ENCODE measurements around the gene NR0B2.
A peak's percentile ranks its signal among the peaks of the same experiment; 100 is the strongest.

The NR0B2 gene

GRCh38 chr1:26936823-26937222, 23.0 kb upstream of the NR0B2 start:
- DNase-seq (ENCODE audit: low read depth): no peak
- H3K4me3 ChIP-seq (ENCODE audit: low read length): no peak overlapping the region
- TF ChIP-seq, protein P1, sequence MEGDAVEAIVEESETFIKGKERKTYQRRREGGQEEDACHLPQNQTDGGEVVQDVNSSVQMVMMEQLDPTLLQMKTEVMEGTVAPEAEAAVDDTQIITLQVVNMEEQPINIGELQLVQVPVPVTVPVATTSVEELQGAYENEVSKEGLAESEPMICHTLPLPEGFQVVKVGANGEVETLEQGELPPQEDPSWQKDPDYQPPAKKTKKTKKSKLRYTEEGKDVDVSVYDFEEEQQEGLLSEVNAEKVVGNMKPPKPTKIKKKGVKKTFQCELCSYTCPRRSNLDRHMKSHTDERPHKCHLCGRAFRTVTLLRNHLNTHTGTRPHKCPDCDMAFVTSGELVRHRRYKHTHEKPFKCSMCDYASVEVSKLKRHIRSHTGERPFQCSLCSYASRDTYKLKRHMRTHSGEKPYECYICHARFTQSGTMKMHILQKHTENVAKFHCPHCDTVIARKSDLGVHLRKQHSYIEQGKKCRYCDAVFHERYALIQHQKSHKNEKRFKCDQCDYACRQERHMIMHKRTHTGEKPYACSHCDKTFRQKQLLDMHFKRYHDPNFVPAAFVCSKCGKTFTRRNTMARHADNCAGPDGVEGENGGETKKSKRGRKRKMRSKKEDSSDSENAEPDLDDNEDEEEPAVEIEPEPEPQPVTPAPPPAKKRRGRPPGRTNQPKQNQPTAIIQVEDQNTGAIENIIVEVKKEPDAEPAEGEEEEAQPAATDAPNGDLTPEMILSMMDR (IDR thresholded peaks at IDR 0.05; ENCODE audit: insufficient read depth, low read depth, low read length, missing control alignments): no peak

- H3K4me3 ChIP-seq (ENCODE audit: low read length): no peak overlapping the region
- DNase-seq (ENCODE audit: low read depth): no peak
- TF ChIP-seq, protein P1 (IDR thresholded peaks at IDR 0.05; ENCODE audit: insufficient read depth, low read depth, low read length, missing control alignments): no peak
Measured at GRCh38 chr1:26932531-26932930, 18.8 kb upstream of the NR0B2 start.

DNA sequence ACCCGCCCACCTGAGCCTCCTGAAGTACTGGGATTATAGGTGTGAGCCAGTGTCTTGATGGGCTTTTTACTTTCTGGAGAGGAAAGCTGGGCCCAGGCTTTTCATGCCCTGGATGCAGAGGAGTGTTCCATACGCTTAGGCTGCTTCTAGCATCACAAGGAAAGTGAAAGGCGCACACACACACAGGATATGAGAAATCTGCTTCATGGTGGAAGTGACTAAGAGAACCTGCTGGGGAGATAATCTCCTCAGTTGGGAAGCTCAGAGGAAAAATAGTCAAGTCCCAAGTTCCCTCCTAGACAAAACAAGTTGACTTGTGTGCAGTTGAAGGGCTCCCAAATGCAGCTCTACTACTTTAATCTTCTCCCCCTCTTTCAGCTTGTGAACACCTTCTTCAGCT, 9.9 kb upstream of the NR0B2 start:
- no peak overlapping the region for H3K4me3 ChIP-seq (ENCODE audit: low read length)
- DNase-seq (ENCODE audit: low read depth): peak; percentile 46
- TF ChIP-seq, protein P1 (IDR thresholded peaks at IDR 0.05; ENCODE audit: insufficient read depth, low read depth, low read length, missing control alignments): no peak

DNA sequence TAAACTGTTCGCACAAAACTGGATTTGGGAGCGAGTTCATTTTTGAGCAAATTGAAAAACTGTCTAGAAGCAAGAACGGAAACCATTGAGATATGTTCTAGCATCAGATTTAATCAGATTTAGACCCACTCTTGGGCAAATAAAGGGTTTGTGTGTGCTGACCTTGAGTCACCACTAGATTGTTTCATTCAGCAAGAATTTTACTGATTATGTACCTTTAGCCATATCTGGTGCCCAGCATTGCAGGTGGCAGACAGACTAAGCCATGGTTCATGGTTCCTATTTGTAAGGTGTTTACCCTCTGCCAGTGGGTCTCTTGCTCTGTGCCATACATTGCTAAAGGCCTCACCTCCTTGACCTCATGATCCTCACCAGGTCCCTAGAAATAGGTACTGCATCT, 9.1 kb upstream of the NR0B2 start:
- TF ChIP-seq, protein P1 (IDR thresholded peaks at IDR 0.05; ENCODE audit: insufficient read depth, low read depth, low read length, missing control alignments): no peak
- H3K4me3 ChIP-seq (ENCODE audit: low read length): peak overlapping the region; percentile 78
- DNase-seq (ENCODE audit: low read depth): no peak

GRCh38 chr1:26922431-26922729, 8.6 kb upstream of the NR0B2 start:
- TF ChIP-seq, protein P1 (IDR thresholded peaks at IDR 0.05; ENCODE audit: insufficient read depth, low read depth, low read length, missing control alignments): no peak
- no peak for DNase-seq (ENCODE audit: low read depth)
- peak overlapping the region; percentile 78 for H3K4me3 ChIP-seq (ENCODE audit: low read length)

GRCh38 chr1:26921540-26922430, 8.0 kb upstream of the NR0B2 start, which contains the start of gene NUDC:
Gene NUDC, plus strand, starts transcription at chr1:26921743. Its CDS starts 106 bp downstream, at chr1:26921849.
- H3K4me3 ChIP-seq (ENCODE audit: low read length): peak within 1 kb of the TSS; percentile 78
- TF ChIP-seq, protein P1 (IDR thresholded peaks at IDR 0.05; ENCODE audit: insufficient read depth, low read depth, low read length, missing control alignments): no peak
- peak; percentile 98 for DNase-seq (ENCODE audit: low read depth)

DNA sequence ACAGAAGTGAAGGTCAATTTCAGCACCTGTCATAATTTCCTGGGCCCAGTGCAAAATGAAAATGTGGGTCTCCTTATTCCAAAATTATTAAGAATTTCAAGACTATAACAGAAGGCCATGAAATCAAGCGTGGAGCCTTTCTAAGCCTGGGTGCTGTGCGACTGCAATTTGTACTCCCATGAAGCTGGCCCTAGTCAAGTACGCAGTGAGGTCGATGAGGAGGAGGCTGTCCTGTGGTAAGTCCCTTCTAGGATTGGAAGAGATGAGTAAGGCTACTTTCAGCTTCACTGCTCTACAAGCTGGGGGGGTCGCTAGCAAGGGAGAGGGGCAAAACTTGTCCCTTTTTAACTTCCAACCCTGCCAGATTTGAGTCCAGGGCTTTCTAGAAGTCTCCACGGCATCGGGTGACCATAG, 7.4 kb upstream of the NR0B2 start:
- TF ChIP-seq, protein P1 (IDR thresholded peaks at IDR 0.05; ENCODE audit: insufficient read depth, low read depth, low read length, missing control alignments): no peak
- DNase-seq (ENCODE audit: low read depth): no peak
- H3K4me3 ChIP-seq (ENCODE audit: low read length): peak overlapping the region; percentile 78

All from epithelial cell of esophagus (primary cell).